Small intestine (tissue), 7 donors: ENCODE data around the gene SEMA3E. TPM values are rescaled to one million over a fixed set of nuclear protein-coding genes. Genes with fewer than 3 reads are reported as not detected.
"Not testable (repeated sequence)": the region's sequence is repeated elsewhere in the genome, so short reads cannot be mapped to it uniquely, and the experiment has no call there.

Experiments
- DNase-seq, 2 donors: peaks; one replicate each; pipeline versions ENCODE4 v3.0.0 to v3.0.0-alpha.2; 2013
- FAIRE-seq: peaks from 2 replicates; lab custom pipeline; 2012; peaks lifted over from hg19 to GRCh38; lab: Jason Lieb, UNC
- H3K27ac ChIP-seq, 3 donors: one replicate each; pipeline ENCODE4 v1.5.1; 2013; ENCODE audit warnings: low read length in 2 of 3, mild to moderate bottlenecking in 2 of 3, control low read depth in 1 of 3, inconsistent platforms in 1 of 3, low read depth in 1 of 3, moderate library complexity in 1 of 3
- H3K27me3 ChIP-seq, 3 donors: one replicate each; pipeline ENCODE4 v1.6.1; 2013; ENCODE audit warnings: low read length in 3 of 3, inconsistent platforms in 1 of 3; ENCODE audit not compliant: control insufficient read depth in 3 of 3, insufficient read depth in 3 of 3
- H3K36me3 ChIP-seq, 3 donors: one replicate each; pipeline ENCODE4 v1.6.1; 2013; ENCODE audit warnings: low read length in 3 of 3, inconsistent platforms in 1 of 3, low read depth in 1 of 3, mild to moderate bottlenecking in 1 of 3, moderate library complexity in 1 of 3; ENCODE audit not compliant: control insufficient read depth in 3 of 3, insufficient read depth in 2 of 3
- H3K4me1 ChIP-seq, 3 donors: one replicate each; pipeline ENCODE4 v1.6.1; 2013; ENCODE audit warnings: low read length in 2 of 3, inconsistent platforms in 1 of 3, low read depth in 1 of 3, mild to moderate bottlenecking in 1 of 3, moderate library complexity in 1 of 3; ENCODE audit not compliant: control insufficient read depth in 3 of 3, insufficient read depth in 2 of 3
- H3K4me3 ChIP-seq, 3 donors: one replicate each; pipeline ENCODE4 v1.5.1; 2013; ENCODE audit warnings: low read length in 3 of 3, control low read depth in 1 of 3, inconsistent platforms in 1 of 3, low read depth in 1 of 3, mild to moderate bottlenecking in 1 of 3, moderate library complexity in 1 of 3
- H3K9me3 ChIP-seq, 2 donors: one replicate each; pipeline ENCODE4 v1.6.1; 2013; ENCODE audit warnings: low read depth in 1 of 2, low read length in 1 of 2; ENCODE audit not compliant: control insufficient read depth in 2 of 2, insufficient read depth in 1 of 2
- WGBS, 3 donors: extraction: QIAGEN DNeasy Blood & Tissue Kit; methylation state at CpG; one replicate each; pipeline ENCODE4 v1.1.7; 2013; 5-methylcytosine and 5-hydroxymethylcytosine counted together
- polyA plus RNA-seq, 4 donors: library from polyadenylated mRNA; stranded (reverse) in 3 of 4; unstranded in 1 of 4; fragments of 200-250 nt in 3 of 4; fragments of 120-200 nt in 1 of 4; gene quantifications; one replicate each; pipeline versions ENCODE4 v1.2.1 to v1.2.3, GENCODE V29; 2013
- donor health status: healthy with polysubstance abuse.
- donor health status: control.
- donor health status: control.
- donor health status: Bipolar disorder and iron deficiency.
- donor health status: healthy.

The SEMA3E gene
- polyA plus RNA-seq, 4 donors = under 0.01 to 1.2 (median 0.10) TPM; not detected in 1

DNA sequence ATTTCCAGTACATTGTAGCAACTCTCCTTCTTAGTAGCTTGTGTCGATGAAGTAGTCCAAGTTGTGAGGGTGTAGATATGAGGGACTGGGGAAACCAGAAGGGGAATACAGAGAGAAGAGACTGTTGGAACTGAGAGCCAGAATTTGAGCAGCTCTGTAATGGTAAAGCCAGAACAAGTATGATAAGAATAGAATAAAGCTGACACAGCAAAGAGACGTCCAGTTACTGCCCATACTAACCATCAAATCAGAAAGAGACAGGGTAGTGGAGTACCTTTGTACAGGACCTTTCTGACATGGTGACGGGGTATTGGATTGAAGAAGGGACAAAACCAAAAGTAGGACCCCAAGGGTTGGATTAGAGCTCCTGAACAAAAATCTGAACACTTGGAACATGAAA lies 206.0 kb downstream of the SEMA3E start:
- no peaks in the 10 kb centered on the region for H3K9me3 ChIP-seq
- WGBS, 3 donors = 67 to 72% (median 70%) methylated on average over 3 of the region's 3 CpGs
- no peak for FAIRE-seq

DNA sequence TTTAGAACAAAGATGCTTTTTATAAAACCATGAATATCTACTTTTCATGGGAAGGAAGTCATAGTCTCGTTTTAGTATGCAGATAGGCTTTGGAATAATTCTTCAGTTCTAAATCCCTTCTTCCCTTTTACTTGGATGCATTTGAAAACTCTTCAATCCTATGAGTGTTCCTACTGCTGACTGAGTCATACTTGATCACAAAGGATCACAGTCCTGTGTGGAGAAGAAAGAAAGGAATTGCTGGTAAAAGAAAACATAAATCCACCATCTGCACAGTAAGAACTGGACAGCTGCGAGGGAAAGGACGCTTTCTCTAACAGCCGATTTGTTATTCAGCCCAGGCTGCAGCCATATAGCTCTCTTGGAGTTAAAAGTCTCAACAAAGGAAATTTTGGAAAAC lies 209.9 kb downstream of the SEMA3E start:
- 72 to 76% (median 73%) methylated on average over 4 of the region's 4 CpGs for WGBS, 3 donors
- DNase-seq (no peak), FAIRE-seq (no peak)
- no peaks in the 10 kb centered on the region for H3K27me3 ChIP-seq
- H3K4me3 ChIP-seq = no peak overlapping the region
- H3K4me1 ChIP-seq = no peaks in the 10 kb centered on the region
- no peaks in the 10 kb centered on the region for H3K36me3 ChIP-seq
- no peaks in the 10 kb centered on the region for H3K9me3 ChIP-seq
- H3K27ac ChIP-seq = no peak overlapping the region

More for the DNA sequence above, 206.0 kb downstream of the SEMA3E start:
- Histone ChIP-seq H3K4me1 (no peaks in the 10 kb centered on the region), H3K36me3 (no peaks in the 10 kb centered on the region), H3K4me3 (no peak overlapping the region), H3K27me3 (no peaks in the 10 kb centered on the region), H3K27ac (no peak overlapping the region)
- no peak for DNase-seq

DNA sequence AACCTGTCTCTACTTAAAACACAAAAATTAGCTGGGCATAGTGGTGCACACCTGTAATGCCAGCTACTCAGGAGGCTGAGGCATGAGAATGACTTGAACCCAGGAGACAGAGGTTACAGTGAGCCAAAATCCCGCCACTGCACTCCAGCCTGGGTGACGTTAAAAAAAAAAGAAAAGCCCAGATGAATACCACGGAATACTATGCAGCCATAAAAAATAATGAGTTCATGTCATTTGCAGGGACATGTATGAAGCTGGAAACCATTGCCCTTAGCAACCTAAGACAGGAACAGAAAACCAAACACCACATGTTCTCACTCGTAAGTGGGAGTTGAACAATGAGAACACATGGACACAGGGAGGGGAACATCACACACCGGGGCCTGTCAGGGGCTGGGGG lies 218.7 kb downstream of the SEMA3E start:
- DNase-seq, H3K9me3 ChIP-seq, H3K4me3 ChIP-seq, H3K4me1 ChIP-seq, H3K27me3 ChIP-seq, FAIRE-seq, H3K36me3 ChIP-seq, H3K27ac ChIP-seq: not testable (repeated sequence)
- 86 to 92% (median 89%) methylated on average over 5 of the region's 5 CpGs for WGBS, 3 donors

DNA sequence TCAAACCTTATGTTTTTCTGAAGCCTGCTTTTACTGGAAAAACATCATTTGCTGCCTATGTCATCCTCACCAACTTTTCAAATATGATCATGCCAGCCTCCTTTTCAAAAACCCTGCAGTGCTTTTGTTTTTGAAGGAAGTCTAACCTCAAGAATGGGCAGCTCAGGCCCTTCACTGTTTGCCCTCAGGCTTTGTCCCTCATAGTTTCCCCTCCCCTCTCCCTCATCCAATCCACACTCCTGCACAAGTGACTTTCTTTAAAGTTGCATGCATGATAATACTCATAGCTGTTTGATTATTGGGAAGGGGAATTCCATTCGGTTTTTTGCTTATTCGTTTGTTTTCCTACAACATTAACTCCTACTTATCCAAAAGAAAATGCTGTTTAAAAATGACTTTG lies 219.4 kb downstream of the SEMA3E start:
- peaks cover 0 to 2% (median 0%) of the 10 kb centered on the region in 3 donors for H3K27me3 ChIP-seq
- H3K4me3 ChIP-seq = no peak overlapping the region
- FAIRE-seq (no peak), DNase-seq (no peak)
- H3K36me3 ChIP-seq = no peaks in the 10 kb centered on the region
- WGBS, 3 donors = 12 to 17% (median 13%) methylated on average over 2 of the region's 2 CpGs
- H3K27ac ChIP-seq = no peak overlapping the region
- H3K4me1 ChIP-seq = no peaks in the 10 kb centered on the region
- H3K9me3 ChIP-seq = no peaks in the 10 kb centered on the region

DNA sequence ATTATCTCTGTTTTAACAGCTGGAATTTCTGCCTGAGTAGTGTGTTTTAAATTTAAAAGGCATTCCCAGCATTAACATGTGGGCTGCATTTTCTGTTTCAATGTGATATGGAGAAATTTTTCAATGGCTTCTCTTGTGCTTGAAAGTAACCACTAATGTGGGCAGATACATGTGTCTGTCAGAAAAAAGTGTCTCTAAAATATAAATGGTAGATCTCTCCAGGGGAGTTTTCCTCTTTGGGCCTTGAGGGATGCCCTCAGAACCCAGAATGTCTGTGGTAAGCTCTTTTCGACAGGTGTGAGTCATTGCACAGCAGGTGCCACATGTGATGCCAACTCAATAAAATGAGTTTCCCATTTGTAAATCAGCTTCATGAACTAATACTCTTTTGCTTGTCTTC lies 221.1 kb downstream of the SEMA3E start:
- FAIRE-seq (no peak), DNase-seq (no peak)
- no peaks in the 10 kb centered on the region for H3K4me1 ChIP-seq
- WGBS, 3 donors = 21 to 72% (median 45%) methylated on average over 1 of the region's 1 CpG
- no peaks in the 10 kb centered on the region for H3K9me3 ChIP-seq
- no peak overlapping the region for H3K4me3 ChIP-seq
- no peak overlapping the region for H3K27ac ChIP-seq
- H3K36me3 ChIP-seq = no peaks in the 10 kb centered on the region
- peaks cover 0 to 2% (median 0%) of the 10 kb centered on the region in 3 donors for H3K27me3 ChIP-seq

DNA sequence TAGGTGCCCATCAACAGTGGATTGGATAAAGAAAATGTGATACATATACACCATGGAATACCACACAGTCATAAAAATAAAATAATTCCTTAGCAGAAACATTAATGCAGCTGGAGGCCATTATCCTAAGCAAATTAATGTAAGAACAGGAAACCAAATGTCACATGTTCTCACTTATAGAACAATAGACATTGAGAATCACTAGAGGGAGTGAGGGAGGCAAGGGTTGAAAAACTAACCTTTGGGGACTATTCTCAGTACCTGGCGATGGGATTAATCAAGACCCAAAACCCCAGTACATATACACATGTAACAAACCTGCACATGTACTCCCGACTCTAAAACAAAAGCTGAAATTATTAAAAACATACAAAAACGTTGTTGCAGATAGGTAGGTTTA lies 222.6 kb downstream of the SEMA3E start:
- H3K4me1 ChIP-seq = no peaks in the 10 kb centered on the region
- H3K36me3 ChIP-seq = no peaks in the 10 kb centered on the region
- DNase-seq (no peak), FAIRE-seq (no peak)
- H3K27ac ChIP-seq = no peak overlapping the region
- no peak overlapping the region for H3K4me3 ChIP-seq
- WGBS, 3 donors = 75 to 79% (median 77%) methylated on average over 3 of the region's 3 CpGs
- no peaks in the 10 kb centered on the region for H3K9me3 ChIP-seq
- H3K27me3 ChIP-seq = peaks cover 0 to 2% (median 0%) of the 10 kb centered on the region in 3 donors

DNA sequence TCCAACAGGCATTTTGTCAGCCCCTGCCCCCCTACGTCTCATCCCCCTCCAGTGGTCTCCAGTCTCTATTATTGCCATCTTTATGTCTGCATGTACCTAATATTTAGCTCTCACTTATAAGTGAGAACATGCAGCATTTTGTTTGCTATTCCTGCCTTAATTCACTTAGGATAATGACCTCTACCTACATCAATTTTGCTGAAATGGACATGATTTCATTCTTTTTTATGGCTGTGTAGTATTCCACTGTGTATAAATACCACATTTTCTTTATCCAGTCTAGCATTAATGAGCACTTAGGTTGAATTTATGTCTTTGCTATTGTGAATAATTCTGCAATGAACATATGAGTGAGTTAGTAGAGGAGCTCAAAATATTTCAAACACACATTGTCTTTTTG lies 229.9 kb downstream of the SEMA3E start:
- Histone ChIP-seq H3K27me3 (no peaks in the 10 kb centered on the region), H3K4me1 (no peaks in the 10 kb centered on the region), H3K36me3 (no peaks in the 10 kb centered on the region), H3K27ac (no peak overlapping the region), H3K9me3 (no peaks in the 10 kb centered on the region), H3K4me3 (no peak overlapping the region)
- no peak for FAIRE-seq
- no peak for DNase-seq
- WGBS, 3 donors = 81 to 89% (median 82%) methylated on average over 1 of the region's 1 CpG

DNA sequence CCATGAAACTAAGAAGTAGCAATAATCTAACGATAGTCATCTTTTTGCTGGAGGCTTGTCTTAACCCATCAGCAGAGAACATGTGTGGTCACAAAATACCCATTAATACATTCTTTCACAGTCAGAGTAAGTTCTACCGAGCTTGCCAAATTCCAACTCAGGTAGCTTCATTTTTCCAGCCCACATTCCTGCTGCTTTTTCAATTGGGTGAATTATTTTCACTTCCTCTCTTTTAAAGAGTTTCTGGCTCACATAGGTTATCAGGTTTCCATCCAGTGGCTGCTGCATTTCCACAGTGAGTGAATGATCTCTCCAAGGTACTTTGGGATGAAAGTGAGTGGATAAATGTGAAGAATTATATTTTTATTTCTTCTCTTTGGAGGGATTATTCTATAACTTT lies 233.1 kb downstream of the SEMA3E start:
- no peak overlapping the region for H3K27ac ChIP-seq
- no peaks in the 10 kb centered on the region for H3K27me3 ChIP-seq
- 50 to 56% (median 53%) methylated on average over 2 of the region's 2 CpGs for WGBS, 3 donors
- no peak overlapping the region for H3K4me3 ChIP-seq
- no peaks in the 10 kb centered on the region for H3K4me1 ChIP-seq
- FAIRE-seq = no peak
- no peaks in the 10 kb centered on the region for H3K36me3 ChIP-seq
- DNase-seq = no peak
- no peaks in the 10 kb centered on the region for H3K9me3 ChIP-seq

DNA sequence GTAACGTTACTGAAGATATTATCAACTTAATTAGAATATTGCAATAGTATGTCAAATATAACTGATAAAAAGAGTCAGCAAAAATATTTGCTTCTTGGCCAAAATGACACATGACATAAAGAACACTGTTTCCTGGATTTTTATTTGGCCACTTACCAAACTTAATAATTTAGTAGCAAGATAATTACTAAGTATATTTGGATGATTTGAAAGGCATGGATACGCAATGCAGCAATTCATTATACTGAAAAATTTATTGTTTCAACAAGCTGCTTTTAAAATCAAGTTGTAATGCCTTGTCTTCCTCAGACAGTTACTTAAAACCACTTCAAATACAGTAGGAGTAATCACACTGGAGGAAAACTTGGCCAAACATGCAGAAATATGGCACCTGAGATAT lies 234.0 kb downstream of the SEMA3E start:
- H3K4me1 ChIP-seq = no peaks in the 10 kb centered on the region
- H3K27ac ChIP-seq = no peak overlapping the region
- H3K27me3 ChIP-seq = no peaks in the 10 kb centered on the region
- DNase-seq (no peak), FAIRE-seq (no peak)
- no peaks in the 10 kb centered on the region for H3K36me3 ChIP-seq
- no peaks in the 10 kb centered on the region for H3K9me3 ChIP-seq
- WGBS, 3 donors = 24 to 31% (median 26%) methylated on average over 2 of the region's 2 CpGs
- no peak overlapping the region for H3K4me3 ChIP-seq
